Aorta (tissue), 5 donors: Measurements from ENCODE around the gene ACSM6. TPM values are rescaled to one million over a fixed set of nuclear protein-coding genes. Genes with fewer than 3 reads are reported as not detected.

Source experiments
- ATAC-seq: fragments of 200-7000 bp; cut with Tn5 transposase; one replicate; pipeline ENCODE4 v1.9.1; 2022; ENCODE audit warnings: moderate library complexity; ENCODE audit not compliant: low FRiP score
- DNase-seq, 2 donors: peaks; one replicate each; pipeline ENCODE4 v3.0.0-alpha.2; 2020
- H3K27ac ChIP-seq, 2 donors: one replicate each; pipeline ENCODE4 v1.5.1; 2013; ENCODE audit warnings: low read length in 2 of 2, mild to moderate bottlenecking in 2 of 2, moderate library complexity in 2 of 2, control low read depth in 1 of 2, inconsistent platforms in 1 of 2, low read depth in 1 of 2
- H3K27me3 ChIP-seq, 2 donors: one replicate each; pipeline ENCODE4 v1.6.1; 2013; ENCODE audit warnings: control low read depth in 1 of 2, low read length in 1 of 2, mild to moderate bottlenecking in 1 of 2, moderate library complexity in 1 of 2; ENCODE audit not compliant: insufficient read depth in 2 of 2, control insufficient read depth in 1 of 2
- H3K36me3 ChIP-seq, 2 donors: one replicate each; pipeline ENCODE4 v1.6.1; 2013; ENCODE audit warnings: control low read depth in 1 of 2, low read length in 1 of 2, mild to moderate bottlenecking in 1 of 2; ENCODE audit not compliant: insufficient read depth in 2 of 2, control insufficient read depth in 1 of 2
- H3K4me1 ChIP-seq, 2 donors: one replicate each; pipeline ENCODE4 v1.6.1; 2013; ENCODE audit warnings: low read length in 2 of 2, control low read depth in 1 of 2, mild to moderate bottlenecking in 1 of 2, moderate library complexity in 1 of 2; ENCODE audit not compliant: insufficient read depth in 2 of 2, control insufficient read depth in 1 of 2
- H3K4me3 ChIP-seq, 2 donors: one replicate each; pipeline ENCODE4 v1.5.1; 2013; ENCODE audit warnings: low read length in 2 of 2, control low read depth in 1 of 2, mild to moderate bottlenecking in 1 of 2
- H3K9me3 ChIP-seq: one replicate; pipeline ENCODE4 v1.6.1; 2013; ENCODE audit warnings: mild to moderate bottlenecking, low read length; ENCODE audit not compliant: control insufficient read depth
- WGBS, 2 donors: extraction: QIAGEN DNeasy Blood & Tissue Kit; methylation state at CpG; one replicate each; pipeline ENCODE4 v1.1.7; 2013; 5-methylcytosine and 5-hydroxymethylcytosine counted together
- intact Hi-C, 2 donors: fragments of 100-400 bp; cut with DNase I; formaldehyde crosslinking; loops; one replicate each; pipeline versions ENCODE4 v1.14.2 to v1.15.0; 2022
- polyA plus RNA-seq, 2 donors: library from polyadenylated mRNA; stranded (reverse); fragments of 200-250 nt; gene quantifications; one replicate each; pipeline ENCODE4 v1.2.3, GENCODE V29; 2013
- total RNA-seq, 2 donors: library from RNA; stranded (reverse); fragmentation: NEBNext Ultra II Directional; extraction: Animal tissue kit (Norgen Biotek cat#: 25700); gene quantifications; one replicate each; pipeline ENCODE4 v1.2.1, GENCODE V29; 2021
- donor health status: healthy with polysubstance abuse.
- donor health status: Bipolar disorder and iron deficiency.
- donor health status: DM: no; HTN: no; CAD: no.
- donor health status: DM: no; HTN: no; CAD: no.
- donor health status: DM: yes; HTN: yes; CAD: no.

The ACSM6 gene
- total and polyA plus RNA-seq, 4 donors = 0.99 TPM; not detected in 3

DNA sequence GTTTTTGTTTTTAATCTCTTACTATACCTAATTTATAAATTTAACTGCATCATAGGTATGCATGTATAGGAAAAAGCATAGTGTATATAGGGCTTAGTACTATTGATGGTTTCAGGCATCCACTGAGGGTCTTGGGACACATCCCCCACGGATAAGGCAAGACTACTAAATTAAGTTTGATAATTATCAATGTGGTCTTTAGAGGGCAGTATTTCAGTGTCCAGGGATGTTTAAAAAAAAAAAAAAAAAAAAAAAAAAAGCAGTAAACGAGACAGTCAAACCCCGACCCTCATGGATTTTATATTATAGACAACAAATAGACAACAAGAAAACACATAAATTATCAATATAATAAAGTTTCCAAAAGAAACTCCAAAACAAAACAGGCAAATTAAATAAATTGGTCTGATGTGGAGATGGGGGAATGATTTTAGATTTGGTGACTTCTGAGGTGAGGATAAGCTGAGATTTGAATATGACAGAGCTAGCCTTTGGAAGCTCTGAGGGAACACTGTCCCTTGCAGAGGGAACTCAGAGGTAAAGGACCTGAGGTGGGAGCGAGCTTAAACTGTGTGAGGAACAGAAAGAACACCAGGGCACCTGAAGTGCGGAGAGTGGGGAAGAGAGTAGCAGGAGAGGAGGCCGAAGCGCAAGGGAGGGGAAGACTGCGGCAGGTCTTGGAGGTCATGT, 14.8 kb downstream of the ACSM6 start:
- DNase-seq (no peak), ATAC-seq (no peak)
- H3K9me3 ChIP-seq = no peaks in the 10 kb centered on the region

DNA sequence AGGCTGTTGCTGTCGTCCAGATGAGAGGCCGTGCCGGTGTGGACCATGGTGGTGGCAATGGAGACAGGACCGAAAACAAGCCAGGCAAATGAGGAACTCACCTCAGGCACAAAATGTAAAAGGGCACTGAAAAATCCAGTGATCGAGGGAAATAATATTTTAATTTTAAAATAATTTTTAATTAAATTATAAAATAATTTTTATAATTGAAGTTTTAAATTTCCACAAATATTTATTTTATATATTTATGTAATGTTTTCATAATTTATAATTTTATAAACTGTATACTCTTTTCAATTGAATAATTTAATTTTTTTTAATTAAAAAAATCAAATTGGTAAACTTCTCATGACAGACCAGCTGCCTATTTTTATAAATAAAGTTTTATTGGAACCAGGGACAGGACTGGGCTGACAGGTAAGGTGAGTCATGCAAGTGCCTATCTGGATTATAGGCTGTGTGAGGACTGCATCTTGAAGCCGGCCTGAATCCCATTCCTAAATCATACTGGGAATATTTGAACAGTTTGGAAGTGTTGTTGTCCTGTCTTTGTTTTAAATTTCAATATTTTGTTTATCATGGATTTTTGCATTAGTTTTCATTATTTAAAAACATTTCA, 15.6 kb downstream of the ACSM6 start:
- H3K36me3 ChIP-seq = peaks cover 0 to 5% of the 10 kb centered on the region in 2 donors
- DNase-seq = no peak
- intact Hi-C loops = no loop called here
- WGBS, 2 donors = 94 to 96% methylated on average over 6 of the region's 6 CpGs
- no peak overlapping the region for H3K27ac ChIP-seq
- no peak overlapping the region for H3K4me3 ChIP-seq
- H3K27me3 ChIP-seq = no peaks in the 10 kb centered on the region
- H3K9me3 ChIP-seq = no peaks in the 10 kb centered on the region
- no peaks in the 10 kb centered on the region for H3K4me1 ChIP-seq
- no peak for ATAC-seq

More for the DNA sequence above, 14.8 kb downstream of the ACSM6 start:
- H3K36me3 ChIP-seq = peaks cover 0 to 5% of the 10 kb centered on the region in 2 donors
- intact Hi-C loops = no loop called here
- 58 to 60% methylated on average over 8 of the region's 8 CpGs for WGBS, 2 donors
- H3K27me3 ChIP-seq = no peaks in the 10 kb centered on the region
- H3K27ac ChIP-seq = no peak overlapping the region
- no peaks in the 10 kb centered on the region for H3K4me1 ChIP-seq
- H3K4me3 ChIP-seq = no peak overlapping the region

GRCh38 chr10:95211606-95212279, 17.7 kb downstream of the ACSM6 start:
- peaks cover 0 to 5% of the 10 kb centered on the region in 2 donors for H3K36me3 ChIP-seq
- H3K4me3 ChIP-seq = no peak overlapping the region
- 84 to 87% methylated on average over 3 of the region's 3 CpGs for WGBS, 2 donors
- H3K4me1 ChIP-seq = no peaks in the 10 kb centered on the region
- no peaks in the 10 kb centered on the region for H3K9me3 ChIP-seq
- H3K27ac ChIP-seq = no peak overlapping the region
- no peak for DNase-seq
- H3K27me3 ChIP-seq = no peaks in the 10 kb centered on the region
- intact Hi-C loops = no loop called here
- ATAC-seq = no peak

DNA sequence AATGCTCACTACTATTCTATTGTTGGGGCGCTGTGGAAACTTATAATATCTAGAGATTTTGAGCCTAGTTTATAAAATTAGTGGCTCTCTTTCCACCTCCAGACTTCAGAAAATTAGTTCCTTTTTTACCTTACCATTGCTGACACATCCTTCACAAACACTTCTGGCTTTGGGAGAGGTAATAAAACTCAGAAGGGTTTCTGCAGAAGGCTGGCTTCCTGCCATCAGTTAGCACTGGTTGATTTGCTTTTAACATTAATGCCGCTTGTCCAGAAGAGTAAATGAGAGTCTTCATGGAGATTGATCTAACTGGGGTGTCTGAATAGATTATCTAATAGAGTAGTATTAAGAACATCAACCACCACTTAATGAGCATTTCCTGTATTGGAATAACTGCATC, 20.3 kb downstream of the ACSM6 start:
- H3K4me3 ChIP-seq = no peak overlapping the region
- H3K36me3 ChIP-seq = peaks cover 0 to 5% of the 10 kb centered on the region in 2 donors
- no peaks in the 10 kb centered on the region for H3K27me3 ChIP-seq
- no peak for ATAC-seq
- intact Hi-C loops = no loop called here
- H3K9me3 ChIP-seq = no peaks in the 10 kb centered on the region
- WGBS, 2 donors = 91 to 95% methylated on average over 2 of the region's 2 CpGs
- no peaks in the 10 kb centered on the region for H3K4me1 ChIP-seq
- no peak overlapping the region for H3K27ac ChIP-seq
- no peak for DNase-seq

DNA sequence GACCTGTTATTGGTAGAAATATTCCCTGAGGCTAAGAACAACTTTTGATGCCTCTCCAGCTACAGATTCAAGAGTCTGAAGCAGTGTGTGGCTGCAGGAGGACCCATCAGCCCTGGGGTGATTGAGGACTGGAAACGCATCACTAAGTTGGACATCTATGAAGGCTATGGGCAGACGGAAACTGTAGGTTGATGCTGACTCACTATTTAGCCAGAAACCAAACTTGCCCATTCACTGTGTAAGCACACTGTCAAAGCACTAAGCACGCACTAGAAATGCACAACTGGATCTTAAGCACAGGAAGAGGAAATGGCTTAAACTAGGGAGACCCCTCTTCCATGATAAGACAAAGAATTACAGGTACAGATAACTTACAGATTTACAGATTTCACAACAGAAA, 20.8 kb downstream of the ACSM6 start:
- Histone ChIP-seq H3K36me3 (peaks cover 0 to 5% of the 10 kb centered on the region in 2 donors), H3K9me3 (no peaks in the 10 kb centered on the region), H3K4me3 (no peak overlapping the region), H3K4me1 (no peaks in the 10 kb centered on the region), H3K27ac (no peak overlapping the region), H3K27me3 (no peaks in the 10 kb centered on the region)
- WGBS, 2 donors = 83 to 91% methylated on average over 3 of the region's 3 CpGs
- intact Hi-C loops = no loop called here
- no peak for ATAC-seq
- DNase-seq = no peak

- no peak for ATAC-seq
Measured at GRCh38 chr10:95217476-95217875, 23.4 kb downstream of the ACSM6 start.

GRCh38 chr10:95220539-95220938, 26.5 kb downstream of the ACSM6 start:
- intact Hi-C loops = no loop called here
- no peak for DNase-seq
- WGBS, 2 donors = 92 to 95% methylated on average over 3 of the region's 3 CpGs

More at GRCh38 chr10:95217476-95217875, 23.4 kb downstream of the ACSM6 start:
- Histone ChIP-seq H3K4me3 (no peak overlapping the region), H3K9me3 (no peaks in the 10 kb centered on the region), H3K27ac (no peak overlapping the region), H3K4me1 (no peaks in the 10 kb centered on the region), H3K36me3 (no peaks in the 10 kb centered on the region), H3K27me3 (no peaks in the 10 kb centered on the region)
- 0 to 7% methylated on average over 1 of the region's 1 CpG for WGBS, 2 donors
- no peak for DNase-seq
- intact Hi-C loops = no loop called here

DNA sequence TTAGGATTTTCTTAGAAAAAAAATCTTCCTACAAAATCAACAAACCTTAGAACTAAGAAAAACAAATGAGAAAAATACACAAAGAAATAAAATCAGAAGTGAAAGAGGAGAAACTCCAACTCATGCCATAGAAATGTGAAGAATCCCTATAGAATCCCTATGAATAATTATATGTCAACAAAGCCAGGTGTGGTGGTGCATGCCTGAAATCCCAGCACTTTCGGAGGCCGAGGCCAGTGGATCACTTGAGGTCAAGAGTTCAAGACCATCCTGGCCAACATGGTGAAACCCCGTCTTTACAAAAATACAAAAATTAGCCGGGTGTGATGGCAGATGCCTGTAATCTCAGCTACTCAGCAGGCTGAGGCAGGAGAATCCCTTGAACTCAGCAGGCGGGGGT, 27.1 kb downstream of the ACSM6 start:
- H3K36me3 ChIP-seq = no peaks in the 10 kb centered on the region
- intact Hi-C loops = no loop called here
- ATAC-seq (no peak), DNase-seq (no peak)
- no peaks in the 10 kb centered on the region for H3K4me1 ChIP-seq
- H3K27me3 ChIP-seq = no peaks in the 10 kb centered on the region
- H3K27ac ChIP-seq = no peak overlapping the region
- H3K9me3 ChIP-seq = no peaks in the 10 kb centered on the region
- 78 to 92% methylated on average over 5 of the region's 5 CpGs for WGBS, 2 donors
- no peak overlapping the region for H3K4me3 ChIP-seq

More at GRCh38 chr10:95220539-95220938, 26.5 kb downstream of the ACSM6 start:
- Histone ChIP-seq H3K36me3 (no peaks in the 10 kb centered on the region), H3K4me3 (no peak overlapping the region), H3K27me3 (no peaks in the 10 kb centered on the region), H3K27ac (no peak overlapping the region), H3K9me3 (no peaks in the 10 kb centered on the region), H3K4me1 (no peaks in the 10 kb centered on the region)
- ATAC-seq = no peak
